HPDE6-E6E7 (cell line): ENCODE measurements around the gene EXOC3.
"Not testable (repeated sequence)": the region's sequence is repeated elsewhere in the genome, so short reads cannot be mapped to it uniquely, and the experiment has no call there.

Source experiments
- DNase-seq: peaks from one replicate; pipeline ENCODE4 v3.0.0; 2011; ENCODE audit warnings: missing footprints; ENCODE audit errors: extremely low spot score

The EXOC3 gene

GRCh38 chr5:485113-485945, 42.4 kb downstream of the EXOC3 start:
- DNase-seq = no peak

DNA sequence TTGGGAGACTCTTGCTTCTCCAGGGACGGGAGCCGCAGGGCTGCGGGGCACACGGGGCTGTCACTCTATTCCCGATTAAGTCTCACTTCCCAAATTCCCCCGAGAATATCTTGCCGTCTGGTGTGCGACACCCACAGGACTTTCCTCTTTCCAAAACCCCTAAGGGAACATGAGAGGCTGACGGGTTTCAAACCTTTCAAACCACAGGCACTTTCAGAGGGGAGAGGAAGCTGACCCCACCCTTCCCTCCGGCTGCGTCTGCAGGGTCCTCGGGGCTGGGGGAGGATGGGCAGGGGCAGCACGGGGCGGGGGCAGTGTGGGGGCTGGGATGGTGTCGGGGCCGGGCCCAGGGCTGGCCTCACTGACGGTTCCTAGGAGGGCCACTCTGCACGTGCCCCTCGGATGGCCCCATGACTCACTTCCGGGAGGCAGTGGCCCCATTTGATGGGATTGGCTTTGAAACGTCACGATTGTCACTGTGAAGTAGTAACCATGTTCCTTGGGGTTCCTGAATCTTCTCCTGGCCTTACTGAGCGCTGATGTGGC, 43.0 kb downstream of the EXOC3 start:
- no peak for DNase-seq

GRCh38 chr5:486597-486996, 43.6 kb downstream of the EXOC3 start:
- not testable (repeated sequence) for DNase-seq

GRCh38 chr5:488241-488640, 45.3 kb downstream of the EXOC3 start:
- DNase-seq = no peak

DNA sequence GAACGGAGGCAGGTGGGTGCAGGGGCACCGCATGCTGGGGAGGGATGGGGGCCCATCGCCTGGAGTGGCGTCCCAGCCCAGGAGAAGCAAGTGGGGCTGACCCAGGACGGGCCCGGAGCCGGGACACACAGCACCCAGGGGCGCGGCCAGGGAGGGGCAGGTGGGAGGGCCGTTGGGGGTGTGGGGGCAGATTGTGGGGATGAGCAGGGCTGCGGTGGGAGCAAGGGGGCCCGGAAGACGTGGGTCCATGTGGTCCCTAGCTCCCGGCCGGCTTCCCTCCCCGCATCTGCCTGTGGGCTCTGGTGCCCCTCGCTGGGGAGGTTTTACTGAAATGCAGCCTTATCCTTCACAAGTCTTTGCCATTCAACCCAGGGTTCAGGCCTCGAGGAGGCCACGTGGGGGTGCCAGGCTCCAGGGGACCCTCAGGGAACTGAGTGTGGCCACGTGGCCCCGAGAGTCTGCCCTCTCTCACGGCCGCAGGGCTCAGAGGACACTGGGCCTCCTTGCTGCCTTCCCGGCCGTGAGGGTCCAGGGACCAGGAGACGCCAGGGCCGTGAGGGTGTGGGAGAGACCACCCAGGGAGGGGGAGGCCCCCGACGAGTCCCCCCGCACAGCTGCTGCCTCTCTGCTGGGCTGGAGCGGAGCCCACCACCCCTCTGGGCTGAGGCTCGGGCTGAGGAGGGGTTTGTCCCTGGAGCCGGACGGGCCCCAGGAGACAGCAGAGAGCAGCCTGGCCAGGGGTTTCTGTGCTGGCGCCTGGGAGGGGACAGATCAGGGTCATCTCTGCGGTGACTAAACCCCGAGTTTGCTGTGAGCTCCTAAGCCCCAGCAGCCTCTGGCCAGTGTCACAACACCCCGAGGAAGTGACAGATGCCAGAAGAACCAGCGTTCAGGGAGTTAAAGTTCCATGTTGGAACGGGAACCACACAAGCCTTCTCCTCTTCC, 46.0 kb downstream of the EXOC3 start:
- no peak for DNase-seq

- no peak for DNase-seq
Measured at GRCh38 chr5:489689-490080, 46.7 kb downstream of the EXOC3 start.

GRCh38 chr5:490116-491106, 47.4 kb downstream of the EXOC3 start:
- no peak for DNase-seq

DNA sequence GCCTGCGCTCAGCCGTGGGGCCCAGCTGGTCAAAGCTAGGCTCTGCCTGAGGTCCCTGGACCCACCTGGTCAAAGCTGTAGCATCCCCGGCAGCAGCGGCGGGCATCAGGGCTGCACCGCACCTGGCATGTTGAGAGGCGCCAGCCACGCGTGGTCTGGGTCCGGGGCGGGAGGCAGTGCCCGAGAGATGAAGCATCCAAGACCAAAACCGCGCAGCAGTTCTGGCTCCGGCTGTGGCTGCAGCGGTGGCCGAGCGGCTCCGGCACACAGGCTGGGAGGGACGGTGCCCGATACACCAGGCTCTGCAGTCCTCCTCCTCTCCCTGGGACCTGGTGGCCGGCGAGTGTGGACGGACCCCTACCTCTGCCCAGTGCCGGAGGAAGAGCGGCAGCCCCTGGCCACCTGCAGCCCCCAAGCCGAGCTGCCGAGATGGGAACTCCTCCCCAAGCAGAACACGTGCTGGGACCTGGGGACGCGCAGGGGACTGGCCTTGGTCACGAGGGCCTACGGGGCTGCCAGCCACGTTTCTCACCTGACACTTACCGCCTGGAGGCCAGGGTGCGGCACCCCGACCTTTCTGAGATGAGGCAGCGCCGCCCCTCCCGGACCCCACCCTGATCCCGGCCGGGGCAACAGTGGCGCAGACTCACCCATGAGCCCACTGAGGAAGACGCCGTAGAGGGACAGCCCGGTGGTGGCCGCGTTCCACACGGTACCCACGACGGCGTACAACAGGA, 48.3 kb downstream of the EXOC3 start:
- DNase-seq = no peak

DNA sequence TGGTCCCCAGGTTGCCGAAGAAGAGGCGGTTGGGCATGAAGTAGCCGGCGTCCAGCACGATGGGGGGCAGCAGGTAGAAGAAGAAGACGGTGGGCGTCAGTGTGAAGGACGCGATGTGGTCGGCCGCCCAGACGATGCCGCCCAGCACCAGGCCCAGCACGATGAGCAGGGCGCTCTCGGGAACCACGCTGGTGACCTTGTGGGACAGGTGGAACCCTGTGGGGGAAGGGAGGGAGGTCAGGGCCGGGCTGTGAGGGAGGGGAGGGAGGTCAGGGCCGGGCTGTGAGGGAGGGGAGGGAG, 48.8 kb downstream of the EXOC3 start:
- no peak for DNase-seq

DNA sequence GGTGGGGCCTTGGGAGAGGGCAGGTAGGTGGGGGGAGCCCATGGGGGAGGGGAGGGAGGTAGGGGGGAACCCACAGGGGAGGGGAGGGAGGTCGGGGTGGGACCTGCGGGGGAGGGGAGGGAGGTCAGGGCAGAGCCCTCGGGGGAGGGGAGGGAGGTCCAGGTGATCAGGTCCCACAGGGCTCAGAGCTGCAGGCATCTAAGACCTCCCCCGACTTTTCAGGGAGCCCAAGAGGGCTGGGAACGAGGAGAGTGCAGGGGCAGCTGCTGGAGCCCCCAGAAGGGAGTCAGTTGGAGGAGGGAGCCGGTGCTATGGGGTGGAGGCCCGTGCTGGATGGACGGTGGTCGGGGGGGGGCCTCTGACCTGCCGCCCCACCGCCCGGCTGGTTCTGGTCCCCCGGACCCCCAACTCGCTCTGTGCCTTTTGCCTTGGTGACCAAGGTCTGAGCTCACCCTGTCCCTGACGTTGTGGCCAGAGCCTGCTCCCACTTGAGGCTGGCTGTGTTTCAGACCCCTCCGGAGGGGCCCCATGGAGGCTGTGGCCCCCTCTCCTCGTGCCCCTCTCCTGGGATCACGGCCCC, 49.4 kb downstream of the EXOC3 start:
- DNase-seq = no peak

- no peak for DNase-seq
Measured at GRCh38 chr5:493119-493701, 50.2 kb downstream of the EXOC3 start.

DNA sequence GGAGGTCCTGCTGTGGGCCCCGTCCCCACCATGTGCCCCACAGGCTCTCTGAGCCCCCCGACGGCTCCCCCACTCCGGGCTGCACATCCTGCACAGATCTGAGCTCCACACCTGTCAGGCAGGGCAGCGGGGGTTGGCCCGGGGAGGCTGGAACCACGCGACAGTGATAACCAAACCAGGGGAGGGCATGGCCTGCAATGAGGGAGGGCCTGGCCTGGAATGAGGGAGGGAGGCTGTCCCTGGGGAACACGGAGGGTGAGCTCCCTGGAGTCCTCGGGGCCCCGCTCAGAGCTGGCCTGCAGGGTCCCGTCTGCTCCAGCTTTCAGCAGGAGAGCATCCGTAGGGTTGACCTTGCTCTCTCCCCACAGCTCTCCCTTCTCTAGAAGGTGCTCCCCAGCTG, 50.8 kb downstream of the EXOC3 start:
- DNase-seq = no peak

DNA sequence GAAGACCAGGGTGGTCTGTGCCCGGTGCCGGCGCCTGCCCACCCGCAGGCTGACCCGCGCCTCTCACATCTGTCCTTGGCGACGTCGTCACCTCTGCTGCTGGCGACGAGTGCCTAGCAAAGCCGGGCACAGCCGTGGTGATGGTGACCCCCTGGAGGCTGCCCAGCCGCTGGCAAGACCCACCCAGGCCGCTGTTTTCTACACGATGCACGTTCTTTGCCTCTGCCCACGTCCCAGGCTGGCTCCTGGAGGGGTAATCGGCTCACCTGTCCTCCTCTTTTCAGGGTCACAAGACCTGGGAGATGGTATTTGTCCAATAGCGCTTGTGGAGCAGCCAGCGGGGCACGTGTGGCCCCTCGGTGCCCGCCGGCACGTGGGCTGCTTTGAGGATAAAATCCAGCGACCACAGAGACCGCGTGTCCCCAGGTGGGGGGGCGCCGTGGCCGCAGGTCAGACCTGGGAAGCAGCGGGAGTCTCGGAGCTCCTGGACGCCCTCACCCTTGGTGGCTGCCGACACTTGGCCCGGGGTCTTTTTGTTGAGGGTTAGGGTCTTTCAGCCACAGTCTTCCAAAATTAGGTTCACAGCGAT, 51.8 kb downstream of the EXOC3 start:
- no peak for DNase-seq

DNA sequence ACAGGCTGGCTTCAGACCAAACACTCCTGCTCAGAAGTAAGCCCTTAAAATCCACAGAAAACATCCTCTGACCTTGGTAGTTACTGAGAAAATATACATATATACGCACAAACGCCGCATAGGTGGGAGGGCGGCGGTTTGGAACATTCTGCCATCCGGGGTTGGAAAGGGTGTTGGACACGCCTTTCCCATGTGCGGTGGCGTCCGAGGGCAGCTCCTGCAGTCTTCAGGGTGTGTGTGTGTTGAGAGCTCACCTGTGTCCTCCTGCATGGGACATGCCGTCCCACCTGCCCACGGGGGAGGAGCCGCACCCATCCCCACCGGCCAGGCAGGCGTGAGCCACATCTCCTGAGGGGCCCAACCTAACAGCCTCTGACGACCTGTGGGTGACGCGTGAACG, 53.1 kb downstream of the EXOC3 start:
- no peak for DNase-seq

DNA sequence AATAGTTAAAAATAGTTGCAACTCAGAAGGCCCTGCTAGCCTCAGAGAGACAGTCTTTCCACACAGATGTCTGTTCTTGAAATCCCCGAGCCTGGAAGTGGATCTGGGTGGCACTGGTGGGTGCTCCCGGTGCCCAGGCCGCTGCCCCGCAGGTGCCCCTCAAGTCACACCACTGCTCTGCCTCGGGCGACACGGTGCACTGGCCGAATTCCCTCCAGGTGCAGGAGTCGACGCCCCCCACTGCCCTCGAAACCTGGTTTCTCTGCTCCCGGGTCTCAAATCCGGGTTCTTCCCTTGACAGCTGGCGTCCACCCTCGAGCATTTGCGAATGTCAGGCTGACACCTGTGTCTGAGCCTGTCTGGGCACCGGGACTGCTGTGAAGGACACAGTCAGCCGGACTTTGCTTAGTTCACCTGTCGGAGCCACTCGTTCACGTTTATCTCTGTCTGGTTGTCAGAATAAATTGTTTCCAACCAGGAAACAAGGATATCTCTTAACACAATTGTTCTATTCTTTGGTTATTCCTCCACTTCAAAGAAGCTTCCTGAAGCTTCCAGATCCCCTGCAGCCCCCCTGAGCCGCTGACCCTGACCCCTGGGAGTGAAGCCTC, 54.2 kb downstream of the EXOC3 start:
- DNase-seq = no peak

DNA sequence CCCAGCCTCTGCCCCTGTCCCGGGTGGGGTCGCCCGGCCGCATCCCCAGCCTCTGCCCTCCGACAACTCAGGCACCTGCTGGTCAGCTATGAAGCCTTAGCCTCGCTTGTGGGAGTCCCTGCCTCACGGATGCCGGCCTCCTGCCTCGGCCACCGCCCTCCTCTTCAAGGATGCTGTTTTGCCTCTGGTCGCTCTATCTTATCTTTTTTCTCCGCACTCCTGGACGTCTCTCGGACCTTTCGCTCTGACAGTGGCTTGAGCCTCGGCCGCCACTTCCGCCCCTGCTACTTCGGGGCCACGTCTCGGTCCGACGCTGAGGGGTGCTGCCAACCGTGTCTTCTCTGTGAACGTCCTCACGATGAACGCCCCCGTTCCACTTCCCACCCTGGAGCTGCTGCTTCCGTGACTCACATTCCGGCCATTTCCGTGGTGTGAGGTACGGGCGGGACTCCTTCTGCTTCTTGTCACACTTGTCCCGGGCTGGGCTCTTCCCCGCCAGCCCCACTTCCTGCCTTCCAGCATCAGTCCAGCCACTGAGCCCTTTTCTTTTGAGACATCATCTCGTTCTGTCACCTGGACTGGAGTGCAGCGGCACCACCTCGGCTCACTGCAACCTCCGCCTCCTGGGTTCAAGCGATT, 55.0 kb downstream of the EXOC3 start:
- DNase-seq = no peak

GRCh38 chr5:499233-500209, 56.5 kb downstream of the EXOC3 start:
- no peak for DNase-seq

GRCh38 chr5:500491-500890, 57.5 kb downstream of the EXOC3 start:
- no peak for DNase-seq
